Osteocyte (in vitro differentiated cells): ENCODE measurements around the gene OTOP1. TPM values are rescaled to one million over a fixed set of nuclear protein-coding genes. Genes with fewer than 3 reads are reported as not detected.
A peak's percentile ranks its signal among the peaks of the same experiment; 100 is the strongest.
"Not testable (repeated sequence)": the region's sequence is repeated elsewhere in the genome, so short reads cannot be mapped to it uniquely, and the experiment has no call there.

Experiments used
- DNase-seq: peaks from one replicate; pipeline ENCODE4 v3.0.0; 2021; ENCODE audit warnings: mixed read lengths; ENCODE audit not compliant: unreplicated experiment; ENCODE audit errors: extremely low spot score
- H3K27ac Mint-ChIP-seq: one replicate; pipeline ENCODE4 v1.8.0; 2021; ENCODE audit warnings: mild to moderate bottlenecking, mixed read lengths; ENCODE audit not compliant: unreplicated experiment
- H3K27me3 Mint-ChIP-seq: one replicate; pipeline ENCODE4 v1.8.0; 2021; ENCODE audit warnings: mixed read lengths; ENCODE audit not compliant: unreplicated experiment
- H3K36me3 Mint-ChIP-seq: one replicate; pipeline ENCODE4 v1.8.0; 2021; ENCODE audit warnings: mixed read lengths; ENCODE audit not compliant: unreplicated experiment
- H3K4me1 Mint-ChIP-seq: one replicate; pipeline ENCODE4 v1.8.0; 2021; ENCODE audit warnings: mixed read lengths; ENCODE audit not compliant: unreplicated experiment
- H3K4me3 Mint-ChIP-seq: one replicate; pipeline ENCODE4 v1.8.0; 2021; ENCODE audit warnings: mild to moderate bottlenecking, moderate library complexity, mixed read lengths; ENCODE audit not compliant: unreplicated experiment
- H3K9me3 Mint-ChIP-seq: one replicate; pipeline ENCODE4 v1.8.0; 2021; ENCODE audit warnings: mixed read lengths; ENCODE audit not compliant: unreplicated experiment
- CTCF ChIP-seq: fragments of 200-600 bp; sonication (generic); IDR thresholded peaks from 2 replicates; pipeline ENCODE4 v1.5.0; 2021; ENCODE audit warnings: antibody characterized with exemption, mild to moderate bottlenecking, moderate library complexity
- total RNA-seq: library from RNA; stranded (reverse); gene quantifications from 2 replicates; pipeline ENCODE4 v1.2.1, GENCODE V29; 2021

Gene OTOP1
- total RNA-seq, 1 donor from 2014 or later, result not detected

- DNase-seq, result no peak
- Mint-ChIP-seq H3K9me3 (no peaks in the 10 kb centered on the region), H3K27me3 (peaks cover 22% of the 10 kb centered on the region), H3K4me3 (no peak overlapping the region), H3K27ac (no peak overlapping the region), H3K36me3 (no peaks in the 10 kb centered on the region), H3K4me1 (no peaks in the 10 kb centered on the region)
- no peak for TF ChIP-seq CTCF
These were observed 26.1 kb downstream of the OTOP1 start for GRCh38 chr4:4200624-4201023.

GRCh38 chr4:4195354-4195753 lies 31.4 kb downstream of the OTOP1 start:
- Mint-ChIP-seq H3K27ac (no peak overlapping the region), H3K4me1 (no peaks in the 10 kb centered on the region)
- no peak for TF ChIP-seq CTCF

GRCh38 chr4:4188557-4188956 lies 38.2 kb downstream of the OTOP1 start:
- DNase-seq, H3K9me3 Mint-ChIP-seq, H3K4me1 Mint-ChIP-seq, H3K36me3 Mint-ChIP-seq, H3K4me3 Mint-ChIP-seq, H3K27ac Mint-ChIP-seq: not testable (repeated sequence)
- H3K27me3 Mint-ChIP-seq, result peaks cover 22% of the 10 kb centered on the region

More at GRCh38 chr4:4195354-4195753, 31.4 kb downstream of the OTOP1 start:
- no peaks in the 10 kb centered on the region for H3K36me3 Mint-ChIP-seq
- H3K4me3 Mint-ChIP-seq, result no peak overlapping the region
- no peak for DNase-seq
- H3K9me3 Mint-ChIP-seq, result no peaks in the 10 kb centered on the region
- H3K27me3 Mint-ChIP-seq, result peaks cover 15% of the 10 kb centered on the region

GRCh38 chr4:4185528-4185927 lies 41.2 kb downstream of the OTOP1 start:
- no peak overlapping the region for H3K27ac Mint-ChIP-seq
- no peak for DNase-seq
- H3K36me3 Mint-ChIP-seq, result no peaks in the 10 kb centered on the region
- H3K27me3 Mint-ChIP-seq, result peaks cover 24% of the 10 kb centered on the region
- H3K4me1 Mint-ChIP-seq, result no peaks in the 10 kb centered on the region
- H3K9me3 Mint-ChIP-seq, result no peaks in the 10 kb centered on the region
- TF ChIP-seq CTCF, result no peak
- no peak overlapping the region for H3K4me3 Mint-ChIP-seq

GRCh38 chr4:4182835-4183568 lies 43.7 kb downstream of the OTOP1 start:
- no peaks in the 10 kb centered on the region for H3K36me3 Mint-ChIP-seq
- DNase-seq, result no peak
- no peaks in the 10 kb centered on the region for H3K9me3 Mint-ChIP-seq
- TF ChIP-seq CTCF, result peak; percentile 57
- H3K4me3 Mint-ChIP-seq, result no peak overlapping the region
- no peak overlapping the region for H3K27ac Mint-ChIP-seq
- H3K27me3 Mint-ChIP-seq, result peaks cover 28% of the 10 kb centered on the region
- no peaks in the 10 kb centered on the region for H3K4me1 Mint-ChIP-seq
